CD14-positive monocyte (primary cell): ENCODE measurements around the gene RPS23. TPM values are rescaled to one million over a fixed set of nuclear protein-coding genes. Genes with fewer than 3 reads are reported as not detected.

Experiments
- DNase-seq, 3 donors: peaks; one replicate each; pipeline ENCODE4 v3.0.0-alpha.2; 2011 to 2022
- H2AFZ ChIP-seq: 2 replicates; pipeline ENCODE4 v1.6.0; 2012; ENCODE audit warnings: mild to moderate bottlenecking, low read depth, low read length, inconsistent platforms; ENCODE audit not compliant: insufficient read depth, poor library complexity, severe bottlenecking
- H3K27ac ChIP-seq, 2 donors: 1 replicate in 1 of 2; 2 replicates in 1 of 2; pipeline ENCODE4 v1.5.1; 2012 to 2013; ENCODE audit warnings: low read length in 2 of 2, control low read depth in 1 of 2, inconsistent platforms in 1 of 2, low read depth in 1 of 2, mild to moderate bottlenecking in 1 of 2
- H3K27me3 ChIP-seq, 2 donors: one replicate each; pipeline versions ENCODE4 v1.6.0 to v1.6.1; 2011 to 2013; ENCODE audit warnings: low read length in 2 of 2; ENCODE audit not compliant: control insufficient read depth in 2 of 2, insufficient read depth in 2 of 2
- H3K36me3 ChIP-seq, 2 donors: replicated peaks in 1 of 2; 1 replicate in 1 of 2; 2 replicates in 1 of 2; pipeline versions ENCODE4 v1.5.1 to v1.6.1; 2012 to 2013; ENCODE audit warnings: low read length in 2 of 2, control low read depth in 1 of 2, inconsistent platforms in 1 of 2, mild to moderate bottlenecking in 1 of 2; ENCODE audit not compliant: insufficient read depth in 2 of 2, control insufficient read depth in 1 of 2
- H3K4me1 ChIP-seq, 2 donors: 1 replicate in 1 of 2; 2 replicates in 1 of 2; pipeline versions ENCODE4 v1.5.1 to v1.6.1; 2012 to 2013; ENCODE audit warnings: low read length in 2 of 2, control low read depth in 1 of 2, inconsistent platforms in 1 of 2, mild to moderate bottlenecking in 1 of 2, moderate library complexity in 1 of 2; ENCODE audit not compliant: insufficient read depth in 2 of 2, control insufficient read depth in 1 of 2
- H3K4me2 ChIP-seq: replicated peaks from 2 replicates; pipeline ENCODE3; 2012; ENCODE audit warnings: low read length, moderate library complexity, mild to moderate bottlenecking; ENCODE audit not compliant: poor library complexity, severe bottlenecking; ENCODE audit errors: extremely low read depth
- H3K4me3 ChIP-seq, 3 experiments: fragments of 200-600 bp in 1 of 3; sonication (generic) in 1 of 3; replicated peaks in 1 of 3; 1 replicate in 2 of 3; 2 replicates in 1 of 3; pipeline ENCODE4 v1.5.1; 2011 to 2013; ENCODE audit warnings: low read length in 3 of 3, mild to moderate bottlenecking in 3 of 3, control low read depth in 2 of 3, low read depth in 2 of 3, inconsistent platforms in 1 of 3, moderate library complexity in 1 of 3
- H3K79me2 ChIP-seq: 2 replicates; pipeline ENCODE4 v1.6.0; 2012; ENCODE audit warnings: mild to moderate bottlenecking, control low read depth, inconsistent platforms, low read length, moderate library complexity; ENCODE audit not compliant: insufficient read depth
- H3K9ac ChIP-seq: 2 replicates; pipeline ENCODE4 v1.6.0; 2017; ENCODE audit warnings: low read length, mild to moderate bottlenecking; ENCODE audit not compliant: insufficient read depth, poor library complexity, severe bottlenecking
- H3K9me3 ChIP-seq, 2 donors: replicated peaks in 1 of 2; 1 replicate in 1 of 2; 2 replicates in 1 of 2; pipeline versions ENCODE4 v1.5.1 to v1.6.1; 2012 to 2013; ENCODE audit warnings: low read length in 2 of 2, control low read depth in 1 of 2; ENCODE audit not compliant: control insufficient read depth in 1 of 2, insufficient read depth in 1 of 2
- H4K20me1 ChIP-seq: 2 replicates; pipeline ENCODE4 v1.6.0; 2012; ENCODE audit warnings: mild to moderate bottlenecking, low read length, control low read depth, moderate library complexity; ENCODE audit not compliant: insufficient read depth
- H3K27ac Mint-ChIP-seq, 7 donors: one replicate each; pipeline ENCODE4 v1.8.0; 2020; ENCODE audit warnings: mild to moderate bottlenecking in 7 of 7, mixed read lengths in 7 of 7, moderate library complexity in 6 of 7, inconsistent platforms in 2 of 7
- H3K27me3 Mint-ChIP-seq, 3 donors: one replicate each; pipeline ENCODE4 v1.8.0; 2021 to 2022; ENCODE audit warnings: low read depth in 3 of 3, mild to moderate bottlenecking in 3 of 3, mixed read lengths in 3 of 3, moderate library complexity in 3 of 3, inconsistent platforms in 1 of 3
- H3K36me3 Mint-ChIP-seq, 2 donors: one replicate each; pipeline ENCODE4 v1.8.0; 2020; ENCODE audit warnings: mixed read lengths in 2 of 2, inconsistent platforms in 1 of 2, mild to moderate bottlenecking in 1 of 2
- H3K4me1 Mint-ChIP-seq: one replicate; pipeline ENCODE4 v1.8.0; 2020; ENCODE audit warnings: mild to moderate bottlenecking, mixed read lengths
- H3K4me3 Mint-ChIP-seq, 2 donors: one replicate each; pipeline ENCODE4 v1.8.0; 2020; ENCODE audit warnings: mild to moderate bottlenecking in 2 of 2, mixed read lengths in 2 of 2, moderate library complexity in 1 of 2
- H3K9me3 Mint-ChIP-seq, 7 donors: one replicate each; pipeline ENCODE4 v1.8.0; 2020 to 2022; ENCODE audit warnings: mixed read lengths in 7 of 7, mild to moderate bottlenecking in 6 of 7, moderate library complexity in 6 of 7, inconsistent platforms in 2 of 7
- CTCF ChIP-seq: fragments of 200-600 bp; IDR thresholded peaks from one replicate; pipeline ENCODE4 v1.8.0; 2022; ENCODE audit warnings: antibody characterized with exemption, mild to moderate bottlenecking
- whole genome bisulfite sequencing: methylation state at CpG from one replicate; pipeline ENCODE4 v1.1.5; 2013; ENCODE audit warnings: missing lambda C conversion rate; ENCODE audit not compliant: insufficient coverage; 5-methylcytosine and 5-hydroxymethylcytosine counted together
- intact Hi-C, 2 donors: fragments of 100-400 bp; cut with micrococcal nuclease; formaldehyde crosslinking; loops; one replicate each; pipeline versions ENCODE4 v1.15.0 to v1.15.1; 2023
- polyA plus RNA-seq, 3 donors: library from polyadenylated mRNA; depleted of rRNA in 1 of 3; unstranded in 2 of 3; stranded (reverse) in 1 of 3; fragments of 300-500 nt in 2 of 3; fragments of >200 nt in 1 of 3; fragmentation: Illumina TruSeq in 2 of 3; gene quantifications; 1 replicate in 2 of 3; 2 replicates in 1 of 3; pipeline ENCODE4 v1.2.3, GENCODE V29; 2012 to 2021

The RPS23 gene
- polyA plus RNA-seq, 3 donors = 1,200 to 3,765 (median 1,267) TPM

- no peak overlapping the region for H2AFZ ChIP-seq
- no peaks in the 10 kb centered on the region for H3K4me1 Mint-ChIP-seq
- H3K36me3 ChIP-seq = no peaks in the 10 kb centered on the region
- no peaks in the 10 kb centered on the region for H3K36me3 Mint-ChIP-seq
- no CpG with 5 or more reads among the region's 1 CpG for WGBS
- peaks cover 0 to 3% (median 1%) of the 10 kb centered on the region in 3 donors for H3K27me3 Mint-ChIP-seq
- no peak overlapping the region for H3K27ac Mint-ChIP-seq
- H3K9me3 ChIP-seq = peaks cover 0 to 4% of the 10 kb centered on the region in 2 donors
- no peaks in the 10 kb centered on the region for H3K27me3 ChIP-seq
- no peaks in the 10 kb centered on the region for H3K4me1 ChIP-seq
- no peak for DNase-seq
- peaks cover 3 to 10% (median 5%) of the 10 kb centered on the region in 7 donors for H3K9me3 Mint-ChIP-seq
- H3K4me2 ChIP-seq = no peak overlapping the region
- H3K79me2 ChIP-seq = no peaks in the 10 kb centered on the region
- H3K4me3 Mint-ChIP-seq = no peak overlapping the region
- H3K9ac ChIP-seq = no peak overlapping the region
- no peak for TF ChIP-seq CTCF
- intact Hi-C loops = no loop called here
- H4K20me1 ChIP-seq = no peaks in the 10 kb centered on the region
- H3K27ac ChIP-seq = no peak overlapping the region
- no peak overlapping the region for H3K4me3 ChIP-seq
Observed at GRCh38 chr5:82325996-82326395, 47.8 kb upstream of the RPS23 start.

GRCh38 chr5:82325155-82325554 lies 47.0 kb upstream of the RPS23 start:
- no peaks in the 10 kb centered on the region for H3K27me3 ChIP-seq
- H3K36me3 Mint-ChIP-seq = no peaks in the 10 kb centered on the region
- peaks cover 3 to 10% (median 5%) of the 10 kb centered on the region in 7 donors for H3K9me3 Mint-ChIP-seq
- no peak overlapping the region for H3K27ac Mint-ChIP-seq
- no peak overlapping the region for H3K4me3 ChIP-seq
- no peak overlapping the region for H3K4me2 ChIP-seq
- no peak for DNase-seq
- H3K4me3 Mint-ChIP-seq = no peak overlapping the region
- intact Hi-C loops = no loop called here
- H2AFZ ChIP-seq = no peak overlapping the region
- no peaks in the 10 kb centered on the region for H3K4me1 Mint-ChIP-seq
- 97% methylated on average over 7 of the region's 10 CpGs for WGBS
- TF ChIP-seq CTCF = no peak
- H3K9me3 ChIP-seq = peaks cover 0 to 4% of the 10 kb centered on the region in 2 donors
- H4K20me1 ChIP-seq = no peaks in the 10 kb centered on the region
- H3K79me2 ChIP-seq = no peaks in the 10 kb centered on the region
- H3K27me3 Mint-ChIP-seq = peaks cover 0 to 3% (median 1%) of the 10 kb centered on the region in 3 donors
- H3K27ac ChIP-seq = no peak overlapping the region
- H3K9ac ChIP-seq = no peak overlapping the region
- H3K36me3 ChIP-seq = no peaks in the 10 kb centered on the region
- H3K4me1 ChIP-seq = no peaks in the 10 kb centered on the region
